Muscle layer of duodenum (tissue), 2 donors: Measurements from ENCODE around the gene KRTAP10-6.

Experiments used
- H3K27ac ChIP-seq: one replicate; pipeline ENCODE4 v1.7.0; 2013; ENCODE audit warnings: mild to moderate bottlenecking, low read length
- H3K27me3 ChIP-seq: one replicate; pipeline ENCODE4 v1.7.0; 2013; ENCODE audit warnings: low read depth, mild to moderate bottlenecking, control low read depth, low read length
- H3K36me3 ChIP-seq, 2 donors: one replicate each; pipeline ENCODE4 v1.7.0; 2013; ENCODE audit warnings: low read length in 2 of 2, control low read depth in 1 of 2, mild to moderate bottlenecking in 1 of 2; ENCODE audit not compliant: insufficient read depth in 2 of 2, control insufficient read depth in 1 of 2
- H3K4me1 ChIP-seq, 2 donors: one replicate each; pipeline ENCODE4 v1.7.0; 2013; ENCODE audit warnings: low read length in 2 of 2, mild to moderate bottlenecking in 2 of 2, control low read depth in 1 of 2, moderate library complexity in 1 of 2; ENCODE audit not compliant: insufficient read depth in 2 of 2, control insufficient read depth in 1 of 2
- H3K4me3 ChIP-seq, 2 donors: one replicate each; pipeline ENCODE4 v1.7.0; 2013; ENCODE audit warnings: low read length in 2 of 2, low read depth in 1 of 2, mild to moderate bottlenecking in 1 of 2
- H3K9me3 ChIP-seq, 2 donors: one replicate each; pipeline ENCODE4 v1.7.0; 2013; ENCODE audit warnings: low read length in 2 of 2, control low read depth in 1 of 2, mild to moderate bottlenecking in 1 of 2; ENCODE audit not compliant: control insufficient read depth in 1 of 2
- donor health status: healthy.

Gene KRTAP10-6

DNA sequence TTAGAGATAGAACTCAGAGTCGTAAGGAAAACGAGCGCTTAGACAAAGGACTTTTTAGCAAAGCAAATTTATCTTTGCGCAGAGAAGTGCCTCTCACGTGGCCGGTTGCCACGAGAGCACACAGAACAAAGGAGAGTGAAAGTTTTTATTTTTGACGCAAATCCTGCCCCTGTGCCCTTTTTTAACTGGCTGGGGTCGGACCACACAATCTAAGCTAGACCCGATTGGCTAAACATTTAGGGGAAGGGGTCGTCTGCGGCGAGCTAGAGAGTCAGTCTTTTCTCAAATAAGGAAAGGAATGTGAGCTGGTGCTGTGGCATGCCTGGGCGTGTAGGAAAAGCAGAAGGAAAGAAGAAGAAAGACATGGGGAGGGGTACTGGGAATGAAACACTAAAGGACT lies 43.4 kb downstream of the KRTAP10-6 start:
- no peak overlapping the region for H3K27ac ChIP-seq
- no peaks in the 10 kb centered on the region for H3K27me3 ChIP-seq
- H3K4me3 ChIP-seq: no peak overlapping the region
- peaks cover 4 to 7% of the 10 kb centered on the region in 2 donors for H3K4me1 ChIP-seq
- no peaks in the 10 kb centered on the region for H3K36me3 ChIP-seq
- peaks cover 3 to 5% of the 10 kb centered on the region in 2 donors for H3K9me3 ChIP-seq

GRCh38 chr21:44548381-44548780 lies 43.9 kb downstream of the KRTAP10-6 start:
- Histone ChIP-seq H3K4me1 (peaks cover 4 to 7% of the 10 kb centered on the region in 2 donors), H3K4me3 (no peak overlapping the region), H3K36me3 (no peaks in the 10 kb centered on the region), H3K27me3 (no peaks in the 10 kb centered on the region), H3K9me3 (peaks cover 3 to 5% of the 10 kb centered on the region in 2 donors), H3K27ac (no peak overlapping the region)

- Histone ChIP-seq H3K27ac (no peak overlapping the region), H3K4me1 (peaks cover 4 to 7% of the 10 kb centered on the region in 2 donors), H3K27me3 (no peaks in the 10 kb centered on the region), H3K4me3 (no peak overlapping the region), H3K9me3 (peaks cover 5 to 6% of the 10 kb centered on the region in 2 donors), H3K36me3 (no peaks in the 10 kb centered on the region)
These were observed 44.5 kb downstream of the KRTAP10-6 start for GRCh38 chr21:44547656-44548331.

DNA sequence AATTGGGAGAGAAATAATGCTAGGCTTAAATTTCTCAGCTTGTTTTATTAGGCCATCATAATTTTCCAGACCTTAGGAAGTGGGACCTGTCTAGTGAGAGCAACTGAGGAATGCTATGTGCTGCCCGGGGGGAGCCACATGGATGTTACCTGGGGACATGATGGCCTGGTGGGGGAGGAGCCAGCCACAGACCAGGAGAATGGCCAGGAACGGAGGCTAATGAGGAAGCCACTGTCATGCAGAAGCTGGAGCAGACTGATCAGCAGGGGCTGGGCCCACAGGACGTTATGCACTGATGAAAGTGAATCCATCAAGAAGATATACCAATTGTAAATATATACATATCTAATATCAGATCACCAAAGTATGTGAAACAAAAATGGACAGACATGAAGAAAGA lies 47.7 kb downstream of the KRTAP10-6 start:
- no peaks in the 10 kb centered on the region for H3K27me3 ChIP-seq
- H3K9me3 ChIP-seq: peaks cover 5 to 7% of the 10 kb centered on the region in 2 donors
- peaks cover 4 to 7% of the 10 kb centered on the region in 2 donors for H3K4me1 ChIP-seq
- H3K27ac ChIP-seq: no peak overlapping the region
- no peak overlapping the region for H3K4me3 ChIP-seq
- no peaks in the 10 kb centered on the region for H3K36me3 ChIP-seq

DNA sequence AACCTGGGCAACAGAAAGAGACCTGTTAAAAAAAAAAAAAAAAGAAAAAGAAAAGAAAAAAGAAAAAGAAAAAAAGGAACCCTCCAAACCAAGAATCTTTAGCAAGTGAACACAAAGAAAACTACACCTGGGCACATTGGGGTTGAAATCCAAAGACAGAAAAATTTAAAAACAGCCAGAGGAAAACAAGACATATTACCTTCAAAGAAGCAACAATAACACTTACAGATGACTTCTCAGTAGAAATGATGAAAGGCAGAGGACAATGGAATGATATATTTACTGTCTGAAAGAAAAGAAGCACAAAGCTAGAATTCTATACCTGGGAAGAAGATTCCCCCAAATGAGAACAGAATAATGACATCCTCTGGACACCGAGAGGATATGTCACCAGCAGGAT lies 49.6 kb downstream of the KRTAP10-6 start:
- Histone ChIP-seq H3K4me3 (no peak overlapping the region), H3K27me3 (no peaks in the 10 kb centered on the region), H3K36me3 (no peaks in the 10 kb centered on the region), H3K4me1 (no peaks in the 10 kb centered on the region), H3K9me3 (peaks cover 5 to 7% of the 10 kb centered on the region in 2 donors), H3K27ac (no peak overlapping the region)
